HEK293T (cell line): ENCODE results near the gene AK5.

Source experiments
- BHLHE40 ChIP-seq: fragments of 450-650 bp; IDR thresholded peaks from 2 replicates; pipeline ENCODE4 v1.6.1; 2016; ENCODE audit warnings: mild to moderate bottlenecking, moderate library complexity, borderline replicate concordance
- CTBP1 ChIP-seq: fragments of 450-650 bp; IDR thresholded peaks from 2 replicates; pipeline ENCODE4 v1.6.1; 2016; ENCODE audit warnings: borderline replicate concordance
- FOXK2 ChIP-seq: fragments of 450-650 bp; IDR thresholded peaks from 2 replicates; pipeline ENCODE4 v1.6.1; 2016; ENCODE audit warnings: mild to moderate bottlenecking
- L3MBTL2 ChIP-seq: fragments of 450-650 bp; conservative IDR thresholded peaks from 2 replicates; pipeline ENCODE4 v1.6.1; 2016; ENCODE audit warnings: mild to moderate bottlenecking
- SP1 ChIP-seq: fragments of 450-650 bp; IDR thresholded peaks from 2 replicates; pipeline ENCODE4 v1.6.1; 2017

- no peak for TF ChIP-seq CTBP1
- TF ChIP-seq BHLHE40, result no peak
- no peak for TF ChIP-seq SP1
- TF ChIP-seq FOXK2, result no peak
- TF ChIP-seq L3MBTL2, result no peak
Measured at GRCh38 chr1:77405186-77405585, 123.4 kb downstream of the AK5 start.
